ENCODE data around the gene TMC8. TPM values are rescaled to one million over a fixed set of nuclear protein-coding genes. Genes with fewer than 3 reads are reported as not detected.
"Not testable (repeated sequence)": the region's sequence is repeated elsewhere in the genome, so short reads cannot be mapped to it uniquely, and the experiment has no call there.

Gene TMC8
- total RNA-seq, 4 donors from 2014 or later = 1.2 to 40.8 (median 9.8) TPM

DNA sequence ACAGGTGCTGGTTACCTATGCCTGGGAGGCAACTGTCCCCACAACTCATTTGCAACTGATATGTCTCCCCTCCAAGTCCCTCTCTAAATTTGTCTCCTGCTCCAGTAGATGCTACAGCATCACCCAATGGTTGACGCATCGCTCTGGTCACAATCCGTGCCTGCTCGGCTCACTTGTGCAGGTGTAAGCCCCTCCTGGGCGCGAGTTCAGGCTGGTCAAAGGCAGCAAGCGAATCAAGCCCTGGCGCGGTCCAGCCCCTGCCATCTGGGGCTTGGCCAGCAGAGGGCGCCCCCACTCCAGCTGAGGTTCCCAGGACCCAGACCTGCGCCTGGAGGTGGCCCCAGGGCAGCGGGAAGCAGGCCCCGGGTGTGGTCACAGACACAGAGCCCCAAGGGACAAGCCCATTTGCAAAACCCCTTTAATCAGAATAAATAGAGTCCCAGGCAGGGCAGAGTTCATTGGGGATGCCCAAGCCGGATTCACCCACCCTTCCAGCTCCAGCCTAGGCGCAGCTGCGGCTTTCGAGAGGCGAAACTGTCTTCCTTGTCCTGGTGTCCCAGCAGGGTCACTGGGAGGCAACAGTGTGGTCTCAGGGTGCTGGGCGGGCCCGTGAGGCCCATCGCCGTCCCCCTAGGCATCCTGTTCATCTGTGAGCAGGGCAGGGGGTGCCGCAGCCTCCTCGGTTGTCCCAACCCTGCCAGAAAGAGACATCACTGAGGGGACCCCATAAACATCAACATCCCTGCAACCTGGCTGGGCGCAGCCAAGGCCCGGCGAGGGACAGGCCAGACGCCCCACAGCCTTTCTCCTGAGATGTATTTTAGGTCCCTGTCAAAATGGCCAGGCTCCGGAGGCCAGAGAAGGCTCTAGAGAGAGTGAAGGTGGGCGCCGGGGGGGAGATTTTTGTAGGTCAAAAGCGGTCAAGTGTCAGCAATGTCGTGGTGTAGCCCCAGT, 17.8 kb upstream of the TMC8 start:
- in situ Hi-C loops (cut with MboI; ENCODE audit: low pct_ligation_motif_present in 1 of 4, low pct_unique_long_range_greater_than_20kb in 1 of 4, low sequenced_read_pairs in 3 of 4) = loop anchor here in 3 of 4 donors (10.0 kb wide), 2 partner anchors 62 to 132 kb away; no protein-coding TSS in a partner anchor
- WGBS, 2 donors (ENCODE audit: low coverage in 1 of 2) = 56% methylated on average over 33 of the region's 33 CpGs; no CpG with 5 or more reads in 1 of the 2 donors
- H3K27me3 ChIP-seq = no peaks in the 10 kb centered on the region
- H3K9me3 ChIP-seq = no peaks in the 10 kb centered on the region
- H3K27ac ChIP-seq = peak overlapping the region in 1 of 4 donors; percentile 0
- intact Hi-C loops (cut with DNase I; ENCODE audit: low total_unique reads) = loop anchor here (5.0 to 10.0 kb wide), 2 partner anchors 65 to 142 kb away; no protein-coding TSS in a partner anchor
- TF ChIP-seq, protein P1, sequence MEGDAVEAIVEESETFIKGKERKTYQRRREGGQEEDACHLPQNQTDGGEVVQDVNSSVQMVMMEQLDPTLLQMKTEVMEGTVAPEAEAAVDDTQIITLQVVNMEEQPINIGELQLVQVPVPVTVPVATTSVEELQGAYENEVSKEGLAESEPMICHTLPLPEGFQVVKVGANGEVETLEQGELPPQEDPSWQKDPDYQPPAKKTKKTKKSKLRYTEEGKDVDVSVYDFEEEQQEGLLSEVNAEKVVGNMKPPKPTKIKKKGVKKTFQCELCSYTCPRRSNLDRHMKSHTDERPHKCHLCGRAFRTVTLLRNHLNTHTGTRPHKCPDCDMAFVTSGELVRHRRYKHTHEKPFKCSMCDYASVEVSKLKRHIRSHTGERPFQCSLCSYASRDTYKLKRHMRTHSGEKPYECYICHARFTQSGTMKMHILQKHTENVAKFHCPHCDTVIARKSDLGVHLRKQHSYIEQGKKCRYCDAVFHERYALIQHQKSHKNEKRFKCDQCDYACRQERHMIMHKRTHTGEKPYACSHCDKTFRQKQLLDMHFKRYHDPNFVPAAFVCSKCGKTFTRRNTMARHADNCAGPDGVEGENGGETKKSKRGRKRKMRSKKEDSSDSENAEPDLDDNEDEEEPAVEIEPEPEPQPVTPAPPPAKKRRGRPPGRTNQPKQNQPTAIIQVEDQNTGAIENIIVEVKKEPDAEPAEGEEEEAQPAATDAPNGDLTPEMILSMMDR (IDR thresholded peaks at IDR 0.05) = peak; percentile 98 to 100 (median 99)
- TF ChIP-seq EP300 (IDR thresholded peaks at IDR 0.05; ENCODE audit: low read depth) (no peak), POLR2A (IDR thresholded peaks at IDR 0.05) (peak; percentile 2), POLR2AphosphoS5 (IDR thresholded peaks at IDR 0.05) (peak in 2 of 3 donors; percentile 28 to 33)
- H3K4me3 ChIP-seq = no peak overlapping the region
- no peaks in the 10 kb centered on the region for H3K36me3 ChIP-seq
- peak; percentile 85 for DNase-seq
- H3K4me1 ChIP-seq = peaks cover 0 to 12% (median 9%) of the 10 kb centered on the region in 4 donors

DNA sequence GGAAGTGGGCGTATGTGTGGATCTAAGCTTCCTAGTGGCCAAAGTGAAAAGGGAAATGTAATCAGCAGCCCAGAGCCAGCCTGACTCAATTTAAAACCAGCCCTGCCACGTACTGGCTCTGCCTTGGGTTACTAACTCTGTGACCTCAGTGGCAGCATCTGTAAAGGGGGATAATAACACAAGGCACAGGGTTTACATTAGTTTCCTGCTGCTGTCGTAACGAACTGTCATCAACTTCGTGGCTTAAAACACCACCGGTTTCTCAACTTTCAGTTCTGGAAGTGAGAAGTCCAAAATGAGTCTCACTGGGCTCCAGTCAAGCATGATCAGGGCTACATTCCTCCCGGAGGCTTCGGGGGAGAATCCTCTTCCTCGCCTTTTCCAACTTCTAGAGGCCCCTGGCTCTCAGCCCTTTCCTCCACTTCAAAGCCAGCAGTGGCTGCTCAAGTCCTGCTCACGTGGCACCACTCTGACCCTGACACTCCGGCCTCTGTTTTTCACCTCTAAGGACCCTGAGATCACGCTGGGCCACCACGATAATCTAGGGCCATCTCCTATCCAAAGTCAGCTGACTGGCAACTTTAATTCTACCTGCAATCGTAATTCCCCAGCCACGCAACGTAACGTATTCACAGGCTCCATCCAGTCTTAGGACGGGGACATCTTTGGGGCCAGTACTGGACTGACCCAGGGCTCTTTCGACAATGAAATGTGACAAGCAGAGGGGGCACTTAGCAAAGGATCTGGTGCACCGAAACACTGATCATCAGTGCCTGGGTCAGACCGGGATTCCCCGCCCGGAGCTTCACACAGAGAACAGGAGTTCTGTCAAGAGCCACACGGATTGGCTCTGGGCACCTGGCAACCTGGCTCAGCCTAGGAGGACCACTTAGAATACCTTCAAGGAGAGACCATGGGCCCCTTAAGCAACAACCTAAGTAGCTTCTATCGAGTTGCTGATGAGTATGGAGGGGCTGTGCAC, 16.5 kb upstream of the TMC8 start:
- H3K27ac ChIP-seq = no peak overlapping the region
- H3K9me3 ChIP-seq = no peaks in the 10 kb centered on the region
- no peaks in the 10 kb centered on the region for H3K36me3 ChIP-seq
- H3K4me3 ChIP-seq = no peak overlapping the region
- in situ Hi-C loops (cut with MboI; ENCODE audit: low pct_ligation_motif_present in 1 of 4, low pct_unique_long_range_greater_than_20kb in 1 of 4, low sequenced_read_pairs in 3 of 4) (loop anchor here in 3 of 4 donors (10.0 kb wide), 2 partner anchors 61 to 131 kb away; no protein-coding TSS in a partner anchor), intact Hi-C loops (cut with DNase I; ENCODE audit: low total_unique reads) (loop anchor here (5.0 to 10.0 kb wide), 2 partner anchors 63 to 141 kb away; no protein-coding TSS in a partner anchor)
- no peaks in the 10 kb centered on the region for H3K27me3 ChIP-seq
- 83 to 85% methylated on average over 4 to 25 of the region's 25 CpGs for WGBS, 2 donors (ENCODE audit: low coverage in 1 of 2)
- DNase-seq = no peak
- TF ChIP-seq POLR2A (IDR thresholded peaks at IDR 0.05) (no peak), POLR2AphosphoS5 (IDR thresholded peaks at IDR 0.05) (no peak), EP300 (IDR thresholded peaks at IDR 0.05; ENCODE audit: low read depth) (no peak)
- TF ChIP-seq, protein P1 (IDR thresholded peaks at IDR 0.05) = no peak
- H3K4me1 ChIP-seq = peaks cover 0 to 14% (median 11%) of the 10 kb centered on the region in 4 donors

DNA sequence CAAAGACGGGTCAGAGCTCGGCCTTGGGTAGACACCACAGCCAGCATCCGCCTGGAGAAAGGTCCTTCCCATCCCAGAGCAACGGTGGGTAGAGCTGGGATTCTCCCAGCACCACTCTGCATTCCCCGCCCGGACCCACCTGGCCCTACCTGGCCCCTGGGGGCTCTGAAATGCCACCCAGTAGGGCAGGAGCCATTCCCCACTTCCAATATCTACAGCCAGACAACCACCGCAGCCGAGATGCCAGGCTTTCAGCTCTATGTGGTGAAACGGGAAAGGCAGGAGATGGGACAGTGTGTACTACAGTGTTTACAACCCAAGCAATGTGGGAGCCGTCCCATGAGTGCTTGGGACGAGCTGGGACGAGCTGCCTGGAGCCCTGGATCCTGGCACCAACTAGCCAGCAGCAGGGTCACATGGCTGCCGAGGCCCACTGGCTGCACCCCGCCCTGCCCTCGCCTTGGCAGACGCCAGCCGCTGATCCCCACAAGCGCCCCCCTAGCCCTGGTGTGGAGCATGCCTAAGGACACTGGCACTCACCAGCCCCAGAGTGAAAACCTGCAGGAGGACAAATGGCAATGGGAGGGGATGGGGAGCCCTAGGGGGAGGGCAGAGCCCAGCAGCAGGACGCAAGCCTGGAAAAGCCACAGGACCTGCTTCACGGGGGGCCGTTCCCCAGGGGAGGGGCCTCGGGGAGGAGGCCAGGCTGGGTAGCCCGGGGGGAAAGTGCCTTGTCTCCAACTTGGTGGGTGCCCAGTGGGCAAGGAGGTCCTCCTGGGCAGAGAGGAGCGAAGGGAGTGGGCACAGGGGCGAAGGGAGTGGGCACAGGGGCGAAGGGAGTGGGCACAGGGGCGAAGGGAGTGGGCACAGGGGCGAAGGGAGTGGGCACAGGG, 15.5 kb upstream of the TMC8 start:
- no peaks in the 10 kb centered on the region for H3K27me3 ChIP-seq
- H3K4me3 ChIP-seq = no peak overlapping the region
- in situ Hi-C loops (cut with MboI; ENCODE audit: low pct_ligation_motif_present in 1 of 4, low pct_unique_long_range_greater_than_20kb in 1 of 4, low sequenced_read_pairs in 3 of 4) (loop anchor here in 3 of 4 donors (10.0 kb wide), 2 partner anchors 60 to 130 kb away; no protein-coding TSS in a partner anchor), intact Hi-C loops (cut with DNase I; ENCODE audit: low total_unique reads) (loop anchor here (5.0 to 10.0 kb wide), 2 partner anchors 62 to 140 kb away; no protein-coding TSS in a partner anchor)
- WGBS, 2 donors (ENCODE audit: low coverage in 1 of 2) = 83 to 90% methylated on average over 6 to 27 of the region's 28 CpGs
- H3K4me1 ChIP-seq = peaks cover 0 to 14% (median 11%) of the 10 kb centered on the region in 4 donors
- H3K27ac ChIP-seq = no peak overlapping the region
- no peaks in the 10 kb centered on the region for H3K9me3 ChIP-seq
- TF ChIP-seq POLR2AphosphoS5 (IDR thresholded peaks at IDR 0.05) (no peak), EP300 (IDR thresholded peaks at IDR 0.05; ENCODE audit: low read depth) (no peak), POLR2A (IDR thresholded peaks at IDR 0.05) (no peak)
- TF ChIP-seq, protein P1 (IDR thresholded peaks at IDR 0.05) = no peak
- H3K36me3 ChIP-seq = no peaks in the 10 kb centered on the region
- no peak for DNase-seq

DNA sequence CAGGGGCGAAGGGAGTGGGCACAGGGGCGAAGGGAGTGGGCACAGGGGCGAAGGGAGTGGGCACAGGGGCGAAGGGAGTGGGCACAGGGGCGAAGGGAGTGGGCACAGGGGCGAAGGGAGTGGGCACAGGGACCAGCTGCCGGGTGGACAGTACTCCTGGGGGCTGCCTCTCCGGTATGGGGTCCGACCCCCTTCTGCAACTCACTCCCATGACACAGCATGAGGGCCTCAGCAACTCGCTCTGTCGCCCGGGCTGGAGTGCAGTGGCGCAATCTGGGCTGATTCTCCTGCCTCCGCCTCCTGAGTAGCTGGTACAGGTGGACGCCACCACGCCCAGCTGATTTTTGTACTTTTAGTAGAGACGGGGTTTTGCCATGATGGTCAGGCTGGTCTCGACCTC, 14.8 kb upstream of the TMC8 start:
- in situ Hi-C loops (cut with MboI; ENCODE audit: low pct_ligation_motif_present in 1 of 4, low pct_unique_long_range_greater_than_20kb in 1 of 4, low sequenced_read_pairs in 3 of 4) = loop anchor here in 3 of 4 donors (10.0 kb wide), 2 partner anchors 59 to 129 kb away; no protein-coding TSS in a partner anchor
- H3K9me3 ChIP-seq, H3K36me3 ChIP-seq, H3K4me3 ChIP-seq, H3K27ac ChIP-seq, H3K27me3 ChIP-seq, DNase-seq: not testable (repeated sequence)
- intact Hi-C loops (cut with DNase I; ENCODE audit: low total_unique reads) = loop anchor here (10.0 kb wide), 1 partner anchor 139 kb away; no protein-coding TSS in a partner anchor
- 94% methylated on average over 15 of the region's 18 CpGs; no CpG with 5 or more reads in 1 of the 2 donors for WGBS, 2 donors (ENCODE audit: low coverage in 1 of 2)
- H3K4me1 ChIP-seq = peaks cover 0 to 14% (median 11%) of the 10 kb centered on the region in 4 donors

Measured in transverse colon (tissue), 4 donors.